HG03097 (cell line): ENCODE data around the gene DACH1.
"Not testable (repeated sequence)": the region's sequence is repeated elsewhere in the genome, so short reads cannot be mapped to it uniquely, and the experiment has no call there.

Source experiments
- ATAC-seq: cut with Tn5 transposase; IDR thresholded peaks from one replicate; pipeline ENCODE4 v1.9.1; 2021; ENCODE audit not compliant: unreplicated experiment, low FRiP score

The DACH1 gene

GRCh38 chr13:71867131-71867814 is at the start of gene DACH1:
Gene DACH1 (minus strand): TSS chr13:71867204.
- peak; percentile 57 for ATAC-seq

GRCh38 chr13:71913717-71914116 is 46.7 kb upstream of the DACH1 start:
- ATAC-seq: no peak

GRCh38 chr13:71912524-71912923 is 45.5 kb upstream of the DACH1 start:
- ATAC-seq: no peak

- ATAC-seq: no peak
Measured at GRCh38 chr13:71906448-71906847, 39.4 kb upstream of the DACH1 start.

- no peak for ATAC-seq
Measured at GRCh38 chr13:71902676-71903075, 35.7 kb upstream of the DACH1 start.

- ATAC-seq: not testable (repeated sequence)
Measured at GRCh38 chr13:71893506-71893905, 26.5 kb upstream of the DACH1 start.

- no peak for ATAC-seq
Measured at GRCh38 chr13:71886880-71887279, 19.9 kb upstream of the DACH1 start.

- no peak for ATAC-seq
Measured at GRCh38 chr13:71882120-71882519, 15.1 kb upstream of the DACH1 start.

GRCh38 chr13:71880753-71881541 is 13.9 kb upstream of the DACH1 start:
- ATAC-seq: no peak

- ATAC-seq: no peak
Measured at GRCh38 chr13:71879808-71880344, 12.9 kb upstream of the DACH1 start.

- peak; percentile 100 for ATAC-seq
Measured at GRCh38 chr13:71879129-71879535, 12.1 kb upstream of the DACH1 start.

GRCh38 chr13:71877256-71877653 is 10.3 kb upstream of the DACH1 start:
- no peak for ATAC-seq

GRCh38 chr13:71876648-71877255 is 9.7 kb upstream of the DACH1 start:
- no peak for ATAC-seq

- no peak for ATAC-seq
Measured at GRCh38 chr13:71875823-71876222, 8.8 kb upstream of the DACH1 start.

GRCh38 chr13:71874458-71874857 is 7.5 kb upstream of the DACH1 start:
- no peak for ATAC-seq

GRCh38 chr13:71873418-71874247 is 6.6 kb upstream of the DACH1 start:
- ATAC-seq: no peak

- ATAC-seq: no peak
Measured at GRCh38 chr13:71871844-71872243, 4.8 kb upstream of the DACH1 start.

GRCh38 chr13:71871176-71871754 is 4.3 kb upstream of the DACH1 start:
- no peak for ATAC-seq

- no peak for ATAC-seq
Measured at GRCh38 chr13:71870100-71870499, 3.1 kb upstream of the DACH1 start.

GRCh38 chr13:71869274-71869673 is 2.3 kb upstream of the DACH1 start:
- ATAC-seq: no peak
